Esophagus squamous epithelium (tissue), 4 donors: ENCODE results near the gene ZNRF3.

ENCODE experiments used
- POLR2A ChIP-seq, 4 donors: fragments of 450-650 bp; IDR thresholded peaks; one replicate each; pipeline ENCODE4 v1.6.1; 2017; ENCODE audit warnings: antibody characterized with exemption in 4 of 4, mild to moderate bottlenecking in 4 of 4, moderate library complexity in 3 of 4
- TF ChIP-seq, protein P1 (sequence below), 6 experiments: fragments of 450-650 bp in 4 of 6; fragments of 200-600 bp in 2 of 6; sonication (generic) in 2 of 6; IDR thresholded peaks; one replicate each; pipeline ENCODE4 v1.5.1; 2016 to 2019; ENCODE audit warnings: antibody characterized with exemption in 6 of 6, mild to moderate bottlenecking in 4 of 6, moderate library complexity in 4 of 6

DNA sequence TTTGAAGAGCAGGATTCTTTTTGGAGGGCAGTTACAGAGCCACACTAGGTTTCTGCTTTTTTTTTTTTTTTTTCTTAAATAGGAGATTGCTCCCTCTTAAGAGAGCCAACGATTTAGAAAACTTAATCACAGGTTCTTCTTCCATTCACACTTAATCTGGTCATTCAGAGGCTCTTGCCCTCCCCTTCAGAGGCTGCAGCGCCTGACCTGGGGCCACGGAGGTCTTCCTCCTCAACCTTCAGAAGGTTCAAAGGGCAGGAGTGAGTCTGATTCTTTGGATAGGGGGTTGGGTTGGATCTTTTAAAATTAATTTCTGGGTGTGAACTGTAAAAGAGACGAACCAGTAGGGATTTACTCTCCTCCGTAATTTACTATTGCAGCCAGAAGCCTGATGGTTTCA, 57.1 kb downstream of the ZNRF3 start:
- TF ChIP-seq, protein P1, sequence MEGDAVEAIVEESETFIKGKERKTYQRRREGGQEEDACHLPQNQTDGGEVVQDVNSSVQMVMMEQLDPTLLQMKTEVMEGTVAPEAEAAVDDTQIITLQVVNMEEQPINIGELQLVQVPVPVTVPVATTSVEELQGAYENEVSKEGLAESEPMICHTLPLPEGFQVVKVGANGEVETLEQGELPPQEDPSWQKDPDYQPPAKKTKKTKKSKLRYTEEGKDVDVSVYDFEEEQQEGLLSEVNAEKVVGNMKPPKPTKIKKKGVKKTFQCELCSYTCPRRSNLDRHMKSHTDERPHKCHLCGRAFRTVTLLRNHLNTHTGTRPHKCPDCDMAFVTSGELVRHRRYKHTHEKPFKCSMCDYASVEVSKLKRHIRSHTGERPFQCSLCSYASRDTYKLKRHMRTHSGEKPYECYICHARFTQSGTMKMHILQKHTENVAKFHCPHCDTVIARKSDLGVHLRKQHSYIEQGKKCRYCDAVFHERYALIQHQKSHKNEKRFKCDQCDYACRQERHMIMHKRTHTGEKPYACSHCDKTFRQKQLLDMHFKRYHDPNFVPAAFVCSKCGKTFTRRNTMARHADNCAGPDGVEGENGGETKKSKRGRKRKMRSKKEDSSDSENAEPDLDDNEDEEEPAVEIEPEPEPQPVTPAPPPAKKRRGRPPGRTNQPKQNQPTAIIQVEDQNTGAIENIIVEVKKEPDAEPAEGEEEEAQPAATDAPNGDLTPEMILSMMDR (IDR thresholded peaks at IDR 0.05) = no peak
- TF ChIP-seq POLR2A (IDR thresholded peaks at IDR 0.05) = no peak
